Measurements from ENCODE around the gene PMM2.

- TF ChIP-seq, protein P1, sequence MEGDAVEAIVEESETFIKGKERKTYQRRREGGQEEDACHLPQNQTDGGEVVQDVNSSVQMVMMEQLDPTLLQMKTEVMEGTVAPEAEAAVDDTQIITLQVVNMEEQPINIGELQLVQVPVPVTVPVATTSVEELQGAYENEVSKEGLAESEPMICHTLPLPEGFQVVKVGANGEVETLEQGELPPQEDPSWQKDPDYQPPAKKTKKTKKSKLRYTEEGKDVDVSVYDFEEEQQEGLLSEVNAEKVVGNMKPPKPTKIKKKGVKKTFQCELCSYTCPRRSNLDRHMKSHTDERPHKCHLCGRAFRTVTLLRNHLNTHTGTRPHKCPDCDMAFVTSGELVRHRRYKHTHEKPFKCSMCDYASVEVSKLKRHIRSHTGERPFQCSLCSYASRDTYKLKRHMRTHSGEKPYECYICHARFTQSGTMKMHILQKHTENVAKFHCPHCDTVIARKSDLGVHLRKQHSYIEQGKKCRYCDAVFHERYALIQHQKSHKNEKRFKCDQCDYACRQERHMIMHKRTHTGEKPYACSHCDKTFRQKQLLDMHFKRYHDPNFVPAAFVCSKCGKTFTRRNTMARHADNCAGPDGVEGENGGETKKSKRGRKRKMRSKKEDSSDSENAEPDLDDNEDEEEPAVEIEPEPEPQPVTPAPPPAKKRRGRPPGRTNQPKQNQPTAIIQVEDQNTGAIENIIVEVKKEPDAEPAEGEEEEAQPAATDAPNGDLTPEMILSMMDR (IDR thresholded peaks at IDR 0.05) = no peak
- TF ChIP-seq POLR2AphosphoS5 (IDR thresholded peaks at IDR 0.05) (no peak), POLR2A (IDR thresholded peaks at IDR 0.05) (no peak), EP300 (IDR thresholded peaks at IDR 0.05) (no peak)
Measured at GRCh38 chr16:8888951-8889892, 91.6 kb downstream of the PMM2 start.
